GM21529 (cell line): ENCODE results near the gene PDCD11.
A peak's percentile ranks its signal among the peaks of the same experiment; 100 is the strongest.
"Not testable (repeated sequence)": the region's sequence is repeated elsewhere in the genome, so short reads cannot be mapped to it uniquely, and the experiment has no call there.

Source experiments
- ATAC-seq: cut with Tn5 transposase; IDR thresholded peaks from one replicate; pipeline ENCODE4 v1.9.1; 2021; ENCODE audit not compliant: unreplicated experiment

The PDCD11 gene

DNA sequence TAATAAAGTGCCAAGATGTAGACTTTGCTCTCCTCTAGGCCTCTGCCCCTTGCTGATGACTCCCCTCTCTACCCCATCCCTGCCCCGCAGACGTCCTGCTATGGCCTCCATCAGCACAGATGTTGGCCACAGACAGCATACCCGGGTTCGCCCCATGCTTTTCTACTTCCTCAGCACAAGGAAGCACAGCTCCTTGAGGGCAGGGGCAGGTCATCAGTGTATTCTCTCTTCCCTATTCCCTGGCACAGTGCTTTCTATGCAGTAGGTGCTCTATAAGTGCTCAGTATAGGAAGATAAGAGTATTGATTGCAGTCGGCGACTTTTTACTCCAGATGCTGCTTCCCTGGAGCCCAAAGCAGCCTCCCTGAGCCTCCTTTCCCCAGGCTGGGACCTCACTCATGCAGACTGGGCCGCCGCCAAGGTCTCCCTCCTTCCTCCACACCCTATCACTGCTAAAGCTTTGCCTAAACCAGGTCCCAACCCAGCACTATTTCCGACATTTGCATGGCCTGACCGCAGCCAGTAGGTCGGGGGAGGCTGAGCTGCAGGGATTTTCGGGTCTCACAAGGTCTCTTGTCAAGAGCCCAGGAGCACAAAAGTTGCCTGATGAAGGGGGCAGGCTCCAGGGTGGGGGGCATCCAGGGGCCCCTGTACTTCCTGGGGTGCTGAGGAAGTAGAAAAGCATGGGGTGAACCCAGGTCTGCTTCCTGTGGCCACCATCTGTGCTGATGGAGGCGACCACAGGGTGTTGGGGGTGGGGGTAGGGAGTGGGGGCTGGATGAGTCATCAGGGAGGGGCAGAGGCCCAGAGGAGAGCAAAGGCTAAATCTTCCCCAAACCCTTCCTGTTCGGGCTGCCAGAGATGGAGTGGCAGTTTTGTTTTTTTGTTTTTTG is 74.6 kb downstream of the PDCD11 start:
- peak; percentile 70 for ATAC-seq

DNA sequence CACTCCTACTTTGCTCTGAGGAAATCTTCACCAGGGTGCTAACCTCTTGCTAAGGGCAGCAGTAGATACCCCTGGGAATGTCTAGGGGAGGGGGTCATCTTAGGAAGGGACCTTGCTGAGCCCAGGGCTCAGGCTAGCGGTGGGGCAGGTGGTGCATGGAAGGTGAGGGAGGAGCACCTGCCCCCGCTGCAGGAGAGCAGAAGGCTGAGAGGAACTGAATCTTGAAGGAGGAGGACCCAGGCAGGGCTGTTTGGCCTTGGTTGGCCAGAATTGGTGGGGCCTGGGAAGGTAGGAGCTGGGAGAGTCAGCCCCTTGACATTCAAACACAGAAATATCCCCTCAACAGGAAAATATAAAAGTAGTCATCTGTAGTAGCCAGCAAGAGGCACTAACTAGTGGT is 75.6 kb downstream of the PDCD11 start:
- ATAC-seq, result peak; percentile 25

DNA sequence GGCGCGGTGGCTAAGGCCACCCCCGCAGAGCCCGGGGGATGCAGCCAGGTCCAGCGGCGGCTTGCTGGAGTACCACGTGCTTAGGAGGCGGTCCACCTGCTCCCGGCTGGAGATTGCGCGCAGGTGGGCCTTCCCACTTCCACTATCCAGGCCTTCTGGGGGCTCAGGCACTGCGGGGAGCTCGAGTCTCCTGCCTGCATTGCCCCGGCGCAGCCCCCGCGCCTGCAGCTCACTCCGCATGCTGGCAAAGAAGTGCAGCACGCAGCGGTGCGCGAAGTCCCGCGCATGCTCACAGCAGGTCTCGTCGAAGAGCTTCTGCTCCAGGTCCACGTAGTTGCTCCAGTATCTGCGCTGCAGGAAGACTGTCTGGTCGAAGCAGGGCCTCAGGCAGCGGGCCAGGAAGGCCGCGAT is 76.8 kb downstream of the PDCD11 start:
- ATAC-seq, result no peak

- ATAC-seq, result no peak
Measured at GRCh38 chr10:103474077-103474476, 77.7 kb downstream of the PDCD11 start.

- no peak for ATAC-seq
Measured at GRCh38 chr10:103475437-103475836, 79.0 kb downstream of the PDCD11 start.

- ATAC-seq, result peak; percentile 45
Measured at GRCh38 chr10:103476046-103476768, 79.8 kb downstream of the PDCD11 start.

DNA sequence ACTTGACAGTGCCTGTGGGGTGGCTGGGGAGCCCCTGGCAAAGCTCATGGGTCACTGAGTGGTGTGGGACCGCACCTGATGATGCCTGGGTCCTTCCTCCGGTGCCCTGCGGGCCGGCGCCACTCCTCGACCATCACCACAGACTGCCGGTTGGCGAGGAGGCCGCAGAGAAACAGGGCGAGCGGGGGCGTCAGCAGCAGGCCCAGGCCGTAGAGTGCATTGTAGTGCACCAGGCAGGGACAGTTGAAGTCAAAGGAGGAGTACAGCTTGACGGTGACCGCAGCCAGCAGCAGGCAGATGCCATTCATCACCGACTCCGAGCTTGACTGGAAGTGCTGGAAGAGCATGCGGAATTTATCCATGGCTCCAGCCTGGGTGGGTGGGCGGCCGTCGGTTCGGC is 82.2 kb downstream of the PDCD11 start:
- no peak for ATAC-seq

DNA sequence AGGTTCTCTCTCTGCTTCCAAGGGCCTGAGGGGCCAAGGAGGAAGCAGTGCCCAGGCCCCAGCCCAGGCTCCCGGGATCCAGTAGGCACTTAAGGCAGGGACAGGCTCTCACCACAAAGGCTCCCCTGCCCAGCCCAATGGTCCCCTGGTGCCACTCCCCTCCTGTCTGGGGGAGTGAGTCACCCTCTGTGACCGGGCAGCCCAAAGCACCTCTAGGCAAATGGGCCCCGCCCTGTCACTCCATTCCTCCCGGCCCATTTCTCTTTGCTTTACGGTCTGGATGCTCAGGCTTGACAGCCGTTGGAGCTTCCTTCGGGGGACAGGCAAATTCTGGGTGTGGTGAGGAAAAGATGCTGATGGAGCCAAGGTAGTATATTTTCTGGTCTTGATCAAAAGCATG is 82.7 kb downstream of the PDCD11 start, which contains the start of gene CALHM3:
Gene CALHM3, minus strand, starts transcription at position 106 of the 400 bp plus-strand sequence. CDS start 208 bp downstream, outside the sequence.
- no peak for ATAC-seq

DNA sequence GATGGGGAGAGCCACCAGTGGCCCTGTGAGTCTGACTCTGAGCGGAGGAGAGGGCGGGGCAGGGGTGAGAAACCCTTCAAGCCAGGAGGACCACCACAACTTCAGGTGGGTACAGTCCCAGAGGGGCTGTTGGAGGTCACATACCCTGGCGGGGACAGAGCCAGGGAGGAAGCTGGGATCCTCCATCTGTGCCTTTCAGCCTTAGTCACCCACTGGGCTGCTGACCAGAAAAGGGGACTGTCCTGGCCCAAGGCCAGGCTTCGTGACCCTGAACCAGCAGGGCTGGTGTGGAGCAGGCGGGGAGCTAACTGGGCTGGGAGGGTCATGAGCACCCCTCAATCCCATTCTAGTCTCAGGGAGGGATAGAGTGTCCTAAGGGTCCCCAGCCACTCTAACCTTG is 84.1 kb downstream of the PDCD11 start:
- ATAC-seq, result no peak

DNA sequence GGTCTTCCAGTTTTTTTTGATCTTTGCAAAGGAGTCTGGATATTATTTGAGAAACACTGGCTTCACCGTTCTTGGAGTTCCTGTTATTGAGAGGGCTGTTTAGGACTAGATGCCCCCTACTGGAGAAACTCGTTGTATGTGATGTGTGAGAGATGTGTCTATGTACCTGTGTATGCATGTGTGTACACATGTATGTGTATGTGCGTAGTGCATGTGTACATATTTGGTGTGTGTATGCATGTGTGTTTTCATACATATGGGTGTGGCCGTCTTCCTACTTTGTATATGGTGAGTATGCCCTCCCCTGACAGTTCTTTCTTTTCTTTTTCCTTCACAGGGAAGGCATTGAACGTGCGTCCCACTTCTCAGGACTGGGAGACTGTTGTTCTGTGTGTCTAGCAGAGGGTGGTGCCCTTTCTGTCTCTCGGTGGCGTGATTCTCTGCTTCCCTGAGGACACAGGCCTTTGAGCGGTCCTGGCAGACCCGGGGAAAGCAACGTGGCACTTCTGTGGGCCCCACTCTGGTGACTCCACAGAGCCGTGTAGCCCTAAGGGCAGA is 85.6 kb downstream of the PDCD11 start:
- ATAC-seq, result peak; percentile 75

- ATAC-seq, result not testable (repeated sequence)
Measured at GRCh38 chr10:103486635-103487409, 90.4 kb downstream of the PDCD11 start.

GRCh38 chr10:103487410-103487708 is 90.9 kb downstream of the PDCD11 start:
- ATAC-seq, result no peak

DNA sequence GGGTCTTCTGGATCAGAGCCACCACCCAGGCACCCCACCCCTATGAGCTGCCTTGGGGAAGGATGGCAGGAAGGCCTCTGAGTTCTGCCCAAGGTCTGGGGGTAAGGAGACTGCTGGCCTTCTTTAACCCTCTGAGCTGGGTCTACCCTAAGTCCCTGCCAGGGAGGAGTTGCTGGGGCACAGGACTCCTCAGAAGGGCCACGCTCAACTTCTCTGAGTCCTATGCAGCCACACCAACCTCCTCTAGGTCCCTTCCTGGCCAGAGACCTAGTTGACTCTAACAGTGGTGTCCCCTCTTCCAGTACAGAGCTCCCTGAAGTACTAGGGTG is 94.5 kb downstream of the PDCD11 start:
- peak; percentile 19 for ATAC-seq

- ATAC-seq, result no peak
Measured at GRCh38 chr10:103491729-103492364, 95.4 kb downstream of the PDCD11 start.

DNA sequence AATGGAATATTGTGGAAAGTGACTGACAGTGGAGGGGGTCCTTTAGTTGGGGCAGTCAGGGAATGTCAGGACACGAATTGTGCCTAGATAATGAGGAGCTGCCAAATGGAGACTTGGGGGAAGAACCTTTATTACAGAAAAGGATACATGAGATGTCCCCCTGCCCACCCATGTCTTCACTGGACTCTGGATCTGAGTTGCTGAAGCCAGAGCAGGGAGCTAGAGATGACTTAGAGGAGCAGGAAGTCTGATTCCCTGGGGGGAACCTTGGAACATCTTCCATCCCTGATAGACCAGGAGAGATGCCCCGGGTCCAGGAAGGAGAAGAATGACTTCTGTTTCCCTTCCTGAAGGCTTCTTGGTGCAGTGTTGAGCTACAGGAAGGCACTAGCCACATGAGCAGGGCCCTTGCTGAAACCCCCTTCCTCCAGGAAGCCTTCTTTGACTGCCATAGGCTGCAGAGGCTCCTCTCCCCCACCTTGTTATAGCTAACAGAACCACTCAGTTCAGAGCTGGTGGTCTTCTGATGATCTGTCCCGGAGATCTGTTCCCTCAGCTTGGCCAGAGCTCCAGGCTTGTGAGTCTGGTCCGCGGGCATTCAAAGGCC is 96.3 kb downstream of the PDCD11 start:
- ATAC-seq, result no peak

DNA sequence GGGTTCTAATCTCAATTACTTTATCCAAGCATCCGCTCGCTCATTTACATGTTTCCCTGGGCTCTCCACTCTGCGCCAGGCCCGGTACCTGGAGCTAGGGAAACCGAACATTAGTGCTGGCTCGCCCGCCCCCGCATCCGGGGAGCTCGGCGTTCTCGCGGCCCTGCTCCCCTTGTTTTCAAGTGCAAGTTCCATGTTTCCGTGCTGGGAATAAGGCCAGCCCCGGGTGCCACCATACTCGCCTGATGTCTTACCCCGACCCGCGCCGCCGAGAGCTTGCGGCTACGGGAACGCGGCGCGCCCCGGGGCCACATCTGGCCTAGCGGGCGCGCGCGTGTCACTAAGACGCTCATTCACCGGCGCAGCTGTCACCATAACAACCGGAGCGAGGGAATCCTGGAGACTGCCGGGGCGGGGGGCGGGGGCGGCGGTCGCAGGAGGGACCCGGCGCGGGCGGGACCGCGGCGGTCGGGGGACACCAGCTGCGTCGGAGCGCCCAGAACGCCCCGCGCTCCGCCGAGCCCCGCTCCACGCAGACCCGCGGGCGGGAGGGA is 97.0 kb downstream of the PDCD11 start, which contains the start of gene NEURL1:
Gene NEURL1, plus strand, starts transcription at position 344 of the 554 bp plus-strand sequence. CDS start 683 bp downstream, outside the sequence.
- no peak for ATAC-seq

DNA sequence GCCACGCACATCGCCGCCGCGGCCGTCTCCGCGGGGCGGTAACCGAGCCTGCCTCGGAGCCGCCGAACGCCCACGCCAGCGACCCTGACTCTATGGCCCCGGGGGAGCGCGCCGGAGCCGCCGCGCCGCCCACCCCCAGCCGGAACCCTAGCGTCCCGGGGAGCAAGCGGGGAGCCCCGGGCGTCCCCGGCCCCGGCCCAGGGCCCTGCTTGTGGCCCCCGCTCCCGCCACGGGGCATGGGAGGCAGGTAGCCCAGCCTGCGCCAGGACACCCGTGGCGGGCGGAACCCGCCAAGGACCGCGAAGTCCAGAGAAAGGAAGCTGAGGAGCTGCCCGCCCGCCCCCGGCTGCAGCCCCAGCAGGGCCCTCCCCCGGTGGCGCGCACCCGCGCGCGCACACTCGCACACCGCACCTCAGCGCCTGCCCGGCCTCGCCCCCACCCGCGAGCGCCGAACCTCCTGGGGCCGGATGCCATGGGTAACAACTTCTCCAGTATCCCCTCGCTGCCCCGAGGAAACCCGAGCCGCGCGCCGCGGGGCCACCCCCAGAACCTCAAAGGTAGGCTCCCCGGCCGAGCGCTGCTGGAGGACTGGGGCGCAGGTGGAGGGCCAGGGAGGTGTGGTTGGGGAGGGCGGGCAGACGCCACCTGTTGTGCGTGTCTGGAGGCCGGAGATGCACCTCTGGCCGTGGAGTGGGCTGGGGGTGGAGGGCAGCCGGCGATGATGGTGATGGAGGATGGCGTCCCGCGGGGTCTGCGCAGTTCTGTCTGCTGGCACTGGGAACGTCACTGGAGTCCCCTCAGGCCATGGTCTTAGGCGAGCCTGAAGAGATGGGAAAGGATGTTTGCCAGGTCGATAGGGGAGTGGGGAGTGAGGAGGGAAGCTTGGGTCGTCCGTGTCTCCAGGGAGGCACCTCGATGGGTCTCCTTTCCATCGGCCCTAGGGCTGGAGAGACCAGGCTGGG is 97.8 kb downstream of the PDCD11 start:
- no peak for ATAC-seq

DNA sequence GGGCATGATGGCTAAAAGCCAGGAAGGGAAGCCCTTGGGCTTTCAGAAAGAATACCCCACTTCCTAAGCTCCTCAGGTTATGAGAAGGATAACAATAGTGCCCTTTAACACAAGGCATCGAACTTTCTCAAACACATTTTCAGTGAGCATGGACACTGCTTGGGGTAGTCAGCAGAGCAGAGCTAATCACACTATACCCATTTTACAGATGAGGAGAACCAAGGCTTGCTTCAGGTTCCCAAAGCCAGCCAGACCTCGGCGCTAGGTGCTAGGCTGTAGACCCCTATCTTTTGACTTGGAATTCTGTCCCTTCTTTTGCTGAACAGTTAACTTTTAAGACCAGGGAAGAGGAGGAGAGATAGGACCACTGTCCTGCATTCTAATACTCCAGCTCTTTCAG is 98.9 kb downstream of the PDCD11 start:
- ATAC-seq, result no peak
